H9 (cell line): ENCODE measurements around the gene RABGEF1. TPM values are rescaled to one million over a fixed set of nuclear protein-coding genes. Genes with fewer than 3 reads are reported as not detected.
"Not testable (repeated sequence)": the region's sequence is repeated elsewhere in the genome, so short reads cannot be mapped to it uniquely, and the experiment has no call there.

Experiments used
- DNase-seq: peaks from one replicate; pipeline ENCODE4 v3.0.0-alpha.2; 2017
- H2AFZ ChIP-seq: one replicate; pipeline ENCODE4 v1.6.1; 2013; ENCODE audit warnings: mild to moderate bottlenecking, low read length, control low read depth, moderate library complexity
- H2AK5ac ChIP-seq: 2 replicates; pipeline ENCODE4 v1.6.1; 2013; ENCODE audit warnings: low read length, control low read depth, mixed read lengths; ENCODE audit not compliant: insufficient read length
- H2BK120ac ChIP-seq: one replicate; pipeline ENCODE4 v1.6.1; 2013; ENCODE audit warnings: low read depth, mild to moderate bottlenecking, low read length, control low read depth, inconsistent platforms; ENCODE audit not compliant: poor library complexity, severe bottlenecking
- H2BK12ac ChIP-seq: 2 replicates; pipeline ENCODE4 v1.6.1; 2013; ENCODE audit warnings: low read length, control low read depth, mixed read lengths, low read depth; ENCODE audit not compliant: insufficient read length
- H2BK15ac ChIP-seq: 2 replicates; pipeline ENCODE4 v1.6.1; 2013; ENCODE audit warnings: low read depth, low read length, control low read depth
- H2BK20ac ChIP-seq: one replicate; pipeline ENCODE4 v1.6.1; 2013; ENCODE audit warnings: low read depth, mild to moderate bottlenecking, low read length, control low read depth, inconsistent platforms; ENCODE audit not compliant: poor library complexity, severe bottlenecking
- H2BK5ac ChIP-seq: 2 replicates; pipeline ENCODE4 v1.6.1; 2013; ENCODE audit warnings: low read length, control low read depth, mixed read lengths; ENCODE audit not compliant: insufficient read length
- H3K14ac ChIP-seq: 2 replicates; pipeline ENCODE4 v1.6.1; 2013; ENCODE audit warnings: low read length, control low read depth; ENCODE audit not compliant: insufficient read depth
- H3K18ac ChIP-seq: 2 replicates; pipeline ENCODE4 v1.6.1; 2013; ENCODE audit warnings: low read depth, mild to moderate bottlenecking, mixed read lengths, low read length, control low read depth; ENCODE audit not compliant: insufficient read length
- H3K23ac ChIP-seq: 2 replicates; pipeline ENCODE4 v1.6.1; 2013; ENCODE audit warnings: low read length, control low read depth, mixed read lengths, low read depth; ENCODE audit not compliant: insufficient read length
- H3K23me2 ChIP-seq: 2 replicates; pipeline ENCODE4 v1.6.1; 2013; ENCODE audit warnings: low read depth, mild to moderate bottlenecking, mixed read lengths, low read length, control low read depth; ENCODE audit not compliant: insufficient read length, poor library complexity, severe bottlenecking
- H3K27ac ChIP-seq: 2 replicates; pipeline ENCODE4 v1.5.1; 2013; ENCODE audit warnings: low read length, control low read depth, mixed read lengths, low read depth; ENCODE audit not compliant: insufficient read length
- H3K27me3 ChIP-seq: 2 replicates; pipeline ENCODE4 v1.6.1; 2013; ENCODE audit warnings: low read length, control low read depth, inconsistent platforms; ENCODE audit not compliant: insufficient read depth
- H3K4ac ChIP-seq: 2 replicates; pipeline ENCODE4 v1.6.1; 2013; ENCODE audit warnings: low read depth, mild to moderate bottlenecking, control low read depth, inconsistent platforms, low read length, moderate library complexity
- H3K4me1 ChIP-seq: 2 replicates; pipeline ENCODE4 v1.6.1; 2013; ENCODE audit warnings: low read length, control low read depth, inconsistent platforms; ENCODE audit not compliant: insufficient read depth
- H3K4me2 ChIP-seq: 2 replicates; pipeline ENCODE4 v1.6.1; 2013; ENCODE audit warnings: low read length, control low read depth, mixed read lengths; ENCODE audit not compliant: insufficient read length, insufficient read depth
- H3K56ac ChIP-seq: 2 replicates; pipeline ENCODE4 v1.6.1; 2013; ENCODE audit warnings: low read depth, mild to moderate bottlenecking, mixed read lengths, low read length, control low read depth; ENCODE audit not compliant: insufficient read length
- H3K79me1 ChIP-seq: 2 replicates; pipeline ENCODE4 v1.6.1; 2013; ENCODE audit warnings: low read depth, mild to moderate bottlenecking, moderate library complexity, low read length, control low read depth, inconsistent platforms; ENCODE audit not compliant: insufficient read depth, poor library complexity, severe bottlenecking
- H3K79me2 ChIP-seq: 2 replicates; pipeline ENCODE4 v1.6.1; 2013; ENCODE audit warnings: low read length, control low read depth, inconsistent platforms; ENCODE audit not compliant: insufficient read depth
- H3K9ac ChIP-seq: 2 replicates; pipeline ENCODE4 v1.6.1; 2013; ENCODE audit warnings: low read length, control low read depth, mixed read lengths; ENCODE audit not compliant: insufficient read length; ENCODE audit errors: extremely low read depth
- H3K9me3 ChIP-seq: one replicate; pipeline ENCODE4 v1.6.1; 2013; ENCODE audit warnings: low read depth, low read length, inconsistent platforms; ENCODE audit not compliant: control insufficient read depth
- H3T11ph ChIP-seq: one replicate; pipeline ENCODE4 v1.6.1; 2013; ENCODE audit warnings: mild to moderate bottlenecking, low read length, control low read depth, inconsistent platforms
- H4K20me1 ChIP-seq: one replicate; pipeline ENCODE4 v1.6.1; 2013; ENCODE audit not compliant: control insufficient read depth, insufficient read length, insufficient read depth
- H4K5ac ChIP-seq: 2 replicates; pipeline ENCODE4 v1.6.1; 2013; ENCODE audit warnings: low read depth, mild to moderate bottlenecking, mixed read lengths, low read length, control low read depth; ENCODE audit not compliant: insufficient read length
- H4K8ac ChIP-seq: replicated peaks from 2 replicates; pipeline ENCODE4 v1.6.1; 2013; ENCODE audit warnings: low read length, control low read depth, mixed read lengths, low read depth; ENCODE audit not compliant: insufficient read length
- H4K91ac ChIP-seq: 2 replicates; pipeline ENCODE4 v1.6.1; 2013; ENCODE audit warnings: low read depth, mild to moderate bottlenecking, moderate library complexity, mixed read lengths, low read length, control low read depth; ENCODE audit not compliant: insufficient read length
- H3K27ac Mint-ChIP-seq, 3 experiments: 2 replicates in 2 of 3; 3 replicates in 1 of 3; pipeline ENCODE4 v1.8.0; 2020 to 2021; ENCODE audit warnings: mixed read lengths in 3 of 3, mild to moderate bottlenecking in 1 of 3, moderate library complexity in 1 of 3
- H3K27me3 Mint-ChIP-seq: 2 replicates; pipeline ENCODE4 v1.8.0; 2021; ENCODE audit warnings: low read depth, mild to moderate bottlenecking, moderate library complexity, mixed read lengths
- H3K36me3 Mint-ChIP-seq, 3 experiments: 2 replicates in 2 of 3; 3 replicates in 1 of 3; pipeline ENCODE4 v1.8.0; 2020 to 2021; ENCODE audit warnings: low read depth in 3 of 3, mixed read lengths in 3 of 3; ENCODE audit not compliant: insufficient read depth in 1 of 3
- H3K4me1 Mint-ChIP-seq, 2 experiments: 2 replicates each; pipeline ENCODE4 v1.8.0; 2020; ENCODE audit warnings: mixed read lengths in 2 of 2
- H3K4me3 Mint-ChIP-seq, 2 experiments: 2 replicates in 1 of 2; 3 replicates in 1 of 2; pipeline ENCODE4 v1.8.0; 2020 to 2021; ENCODE audit warnings: mild to moderate bottlenecking in 2 of 2, mixed read lengths in 2 of 2, moderate library complexity in 1 of 2
- H3K9me3 Mint-ChIP-seq, 2 experiments: 2 replicates in 1 of 2; 3 replicates in 1 of 2; pipeline ENCODE4 v1.8.0; 2020; ENCODE audit warnings: mild to moderate bottlenecking in 2 of 2, mixed read lengths in 2 of 2, moderate library complexity in 1 of 2
- WGBS: extraction: QIAGEN DNeasy Blood & Tissue Kit; methylation state at CpG from one replicate; pipeline ENCODE4 v1.1.7; 2013; ENCODE audit warnings: missing lambda C conversion rate, low lambda C conversion rate, mixed read lengths; ENCODE audit not compliant: insufficient read length; ENCODE audit errors: extremely low coverage; 5-methylcytosine and 5-hydroxymethylcytosine counted together
- total RNA-seq: library from RNA; stranded (reverse); gene quantifications from 2 replicates; pipeline ENCODE4 v1.2.1, GENCODE V29; 2021

Gene RABGEF1
- total RNA-seq, 1 experiment from 2014 or later, result 17.3 TPM

- not testable (repeated sequence) for DNase-seq, H2BK120ac ChIP-seq, H3K23me2 ChIP-seq, H2BK15ac ChIP-seq, H2AK5ac ChIP-seq, H3K27ac Mint-ChIP-seq, H3K4me3 Mint-ChIP-seq, H3K18ac ChIP-seq, H3K4me1 ChIP-seq, H3K27me3 Mint-ChIP-seq, H3K79me1 ChIP-seq, H3K4ac ChIP-seq, H3K36me3 Mint-ChIP-seq, H3K27me3 ChIP-seq, H3K27ac ChIP-seq, H2BK5ac ChIP-seq, H3K4me2 ChIP-seq, H2BK12ac ChIP-seq, H4K91ac ChIP-seq, H2BK20ac ChIP-seq, H3K56ac ChIP-seq, H3K9ac ChIP-seq, H3K9me3 ChIP-seq, H2AFZ ChIP-seq, H3T11ph ChIP-seq, H4K8ac ChIP-seq, H4K20me1 ChIP-seq, H3K4me1 Mint-ChIP-seq, H3K79me2 ChIP-seq, H3K23ac ChIP-seq, H3K14ac ChIP-seq, H4K5ac ChIP-seq
- peaks cover 9 to 10% of the 10 kb centered on the region in 2 experiments for H3K9me3 Mint-ChIP-seq
- no CpG with 5 or more reads among the region's 6 CpGs for WGBS
These were observed 24.9 kb downstream of the RABGEF1 start for GRCh38 chr7:66765322-66766025.
